Nephron (organoid): ENCODE measurements around the gene CPN2.

ENCODE experiments used
- H3K27ac Mint-ChIP-seq, 3 experiments: 2 replicates each; pipeline ENCODE4 v1.8.0; 2020; ENCODE audit warnings: mixed read lengths in 3 of 3, mild to moderate bottlenecking in 2 of 3, moderate library complexity in 1 of 3
- H3K27me3 Mint-ChIP-seq: 2 replicates; pipeline ENCODE4 v1.8.0; 2021; ENCODE audit warnings: low read depth, mild to moderate bottlenecking, moderate library complexity, mixed read lengths
- H3K36me3 Mint-ChIP-seq: 2 replicates; pipeline ENCODE4 v1.8.0; 2020; ENCODE audit warnings: low read depth, mixed read lengths
- H3K4me1 Mint-ChIP-seq: 2 replicates; pipeline ENCODE4 v1.8.0; 2020; ENCODE audit warnings: mixed read lengths
- H3K4me3 Mint-ChIP-seq, 3 experiments: 2 replicates each; pipeline ENCODE4 v1.8.0; 2020; ENCODE audit warnings: mild to moderate bottlenecking in 3 of 3, mixed read lengths in 3 of 3, moderate library complexity in 2 of 3
- H3K9me3 Mint-ChIP-seq: 2 replicates; pipeline ENCODE4 v1.8.0; 2020; ENCODE audit warnings: mixed read lengths
- TF ChIP-seq, protein P1 (sequence below), 3 experiments: fragments of 200-600 bp; sonication (generic); IDR thresholded peaks; one replicate each; pipeline ENCODE4 v1.5.0; 2021; ENCODE audit warnings: antibody characterized with exemption in 3 of 3; ENCODE audit not compliant: unreplicated experiment in 3 of 3

The CPN2 gene, protein sequence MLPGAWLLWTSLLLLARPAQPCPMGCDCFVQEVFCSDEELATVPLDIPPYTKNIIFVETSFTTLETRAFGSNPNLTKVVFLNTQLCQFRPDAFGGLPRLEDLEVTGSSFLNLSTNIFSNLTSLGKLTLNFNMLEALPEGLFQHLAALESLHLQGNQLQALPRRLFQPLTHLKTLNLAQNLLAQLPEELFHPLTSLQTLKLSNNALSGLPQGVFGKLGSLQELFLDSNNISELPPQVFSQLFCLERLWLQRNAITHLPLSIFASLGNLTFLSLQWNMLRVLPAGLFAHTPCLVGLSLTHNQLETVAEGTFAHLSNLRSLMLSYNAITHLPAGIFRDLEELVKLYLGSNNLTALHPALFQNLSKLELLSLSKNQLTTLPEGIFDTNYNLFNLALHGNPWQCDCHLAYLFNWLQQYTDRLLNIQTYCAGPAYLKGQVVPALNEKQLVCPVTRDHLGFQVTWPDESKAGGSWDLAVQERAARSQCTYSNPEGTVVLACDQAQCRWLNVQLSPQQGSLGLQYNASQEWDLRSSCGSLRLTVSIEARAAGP

DNA sequence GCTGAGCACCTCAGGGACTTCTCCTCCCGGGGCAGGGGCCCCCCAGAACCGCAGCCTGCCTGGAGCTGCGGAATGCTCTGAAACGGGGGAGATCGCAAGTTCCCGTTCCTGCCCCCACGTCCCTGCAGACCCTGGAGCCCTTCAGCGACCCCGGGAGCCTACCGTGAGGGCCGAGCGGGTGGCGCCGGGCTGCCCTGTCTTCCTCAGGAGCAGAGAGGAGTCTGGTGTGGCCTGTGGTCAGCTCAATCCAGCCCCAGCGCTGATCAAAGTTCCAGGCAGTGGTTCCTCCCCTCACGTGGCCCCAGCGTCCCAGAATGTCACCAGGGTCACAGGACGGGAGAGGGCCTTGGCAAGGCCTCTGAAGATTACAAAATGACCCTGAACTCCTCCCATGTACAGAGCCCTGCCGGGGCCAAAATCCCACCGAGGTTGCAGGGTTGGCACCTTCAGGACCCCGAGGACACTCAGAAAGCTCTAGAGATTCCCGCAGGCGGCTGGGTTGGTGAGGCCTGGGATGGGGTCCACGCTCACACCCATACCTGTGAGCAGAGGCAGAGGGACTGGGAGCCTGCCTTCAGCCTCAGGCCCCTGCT is at the start of gene CPN2:
Gene CPN2 (minus strand): TSS at position 249 of the 593 bp plus-strand sequence. CDS start 8,626 bp downstream, outside the sequence.
- Mint-ChIP-seq H3K27ac (no peak within 1 kb of the TSS), H3K36me3 (no peaks in the 10 kb centered on the region), H3K4me1 (peaks cover 5% of the 10 kb centered on the region), H3K27me3 (peaks cover 9% of the 10 kb centered on the region), H3K4me3 (no peak within 1 kb of the TSS), H3K9me3 (no peaks in the 10 kb centered on the region)
- TF ChIP-seq, protein P1, sequence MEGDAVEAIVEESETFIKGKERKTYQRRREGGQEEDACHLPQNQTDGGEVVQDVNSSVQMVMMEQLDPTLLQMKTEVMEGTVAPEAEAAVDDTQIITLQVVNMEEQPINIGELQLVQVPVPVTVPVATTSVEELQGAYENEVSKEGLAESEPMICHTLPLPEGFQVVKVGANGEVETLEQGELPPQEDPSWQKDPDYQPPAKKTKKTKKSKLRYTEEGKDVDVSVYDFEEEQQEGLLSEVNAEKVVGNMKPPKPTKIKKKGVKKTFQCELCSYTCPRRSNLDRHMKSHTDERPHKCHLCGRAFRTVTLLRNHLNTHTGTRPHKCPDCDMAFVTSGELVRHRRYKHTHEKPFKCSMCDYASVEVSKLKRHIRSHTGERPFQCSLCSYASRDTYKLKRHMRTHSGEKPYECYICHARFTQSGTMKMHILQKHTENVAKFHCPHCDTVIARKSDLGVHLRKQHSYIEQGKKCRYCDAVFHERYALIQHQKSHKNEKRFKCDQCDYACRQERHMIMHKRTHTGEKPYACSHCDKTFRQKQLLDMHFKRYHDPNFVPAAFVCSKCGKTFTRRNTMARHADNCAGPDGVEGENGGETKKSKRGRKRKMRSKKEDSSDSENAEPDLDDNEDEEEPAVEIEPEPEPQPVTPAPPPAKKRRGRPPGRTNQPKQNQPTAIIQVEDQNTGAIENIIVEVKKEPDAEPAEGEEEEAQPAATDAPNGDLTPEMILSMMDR (IDR thresholded peaks at IDR 0.05; ENCODE audit: unreplicated experiment in 3 of 3), result no peak

DNA sequence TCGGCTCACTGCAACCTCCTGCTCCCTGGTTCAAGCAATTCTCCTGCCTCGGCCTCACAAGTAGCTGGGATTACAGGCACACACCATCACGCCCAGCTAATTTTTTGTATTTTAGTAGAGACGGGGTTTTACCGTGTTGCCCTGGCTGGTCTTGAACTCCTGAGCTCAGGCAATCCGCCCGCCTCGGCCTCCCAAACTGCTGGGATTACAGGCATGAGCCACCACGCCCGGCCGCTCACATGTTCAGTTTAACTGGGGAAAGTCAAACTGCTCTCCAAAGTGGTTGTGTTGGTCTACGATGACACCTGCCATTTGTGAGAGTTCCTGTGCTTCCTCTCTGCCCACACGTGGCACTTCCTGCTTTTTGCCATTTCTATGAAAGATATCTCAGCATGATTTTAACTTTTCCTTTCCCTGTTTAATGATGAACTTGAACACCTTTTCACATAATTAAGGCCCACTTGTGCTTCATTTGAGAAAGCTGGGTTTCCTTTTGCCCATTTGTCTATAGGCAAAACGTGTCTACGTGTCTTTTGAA is 48.8 kb upstream of the CPN2 start:
- H3K4me3 Mint-ChIP-seq, result no peak overlapping the region
- no peak overlapping the region for H3K27ac Mint-ChIP-seq

DNA sequence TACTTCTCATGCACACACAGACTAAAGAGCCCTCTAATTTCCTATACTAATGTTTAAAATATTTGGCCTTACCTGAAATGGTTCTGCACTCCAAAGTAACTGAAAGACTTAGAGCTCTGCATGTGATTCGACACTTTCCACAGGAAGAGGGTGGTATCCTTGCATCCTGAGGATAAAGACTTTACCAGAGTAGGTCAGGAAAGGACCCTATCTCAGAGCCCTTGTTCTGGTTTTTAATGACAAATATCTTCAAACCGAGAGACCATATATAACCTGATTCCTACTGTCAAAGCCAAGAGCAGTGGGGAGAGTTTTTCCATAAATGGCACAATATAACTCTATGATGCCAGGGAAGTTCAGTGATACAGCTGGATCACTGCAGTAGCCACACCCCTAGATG is 48.0 kb upstream of the CPN2 start, which contains the start of gene GP5:
Gene GP5 (minus strand): TSS at position 101 of the 400 bp plus-strand sequence. CDS start 984 bp downstream, outside the sequence.
- TF ChIP-seq, protein P1 (IDR thresholded peaks at IDR 0.05; ENCODE audit: unreplicated experiment in 3 of 3), result no peak
- H3K36me3 Mint-ChIP-seq, result no peaks in the 10 kb centered on the region
- peak within 1 kb of the TSS in 1 of 3 experiments; percentile 27 for H3K27ac Mint-ChIP-seq
- no peaks in the 10 kb centered on the region for H3K9me3 Mint-ChIP-seq
- peaks cover 14% of the 10 kb centered on the region for H3K4me1 Mint-ChIP-seq
- no peaks in the 10 kb centered on the region for H3K27me3 Mint-ChIP-seq
- no peak within 1 kb of the TSS for H3K4me3 Mint-ChIP-seq

More for the DNA sequence above, 48.8 kb upstream of the CPN2 start:
- TF ChIP-seq, protein P1 (IDR thresholded peaks at IDR 0.05; ENCODE audit: unreplicated experiment in 3 of 3), result no peak
- Mint-ChIP-seq H3K36me3 (peaks cover 5% of the 10 kb centered on the region), H3K4me1 (peaks cover 14% of the 10 kb centered on the region), H3K27me3 (no peaks in the 10 kb centered on the region), H3K9me3 (no peaks in the 10 kb centered on the region)

DNA sequence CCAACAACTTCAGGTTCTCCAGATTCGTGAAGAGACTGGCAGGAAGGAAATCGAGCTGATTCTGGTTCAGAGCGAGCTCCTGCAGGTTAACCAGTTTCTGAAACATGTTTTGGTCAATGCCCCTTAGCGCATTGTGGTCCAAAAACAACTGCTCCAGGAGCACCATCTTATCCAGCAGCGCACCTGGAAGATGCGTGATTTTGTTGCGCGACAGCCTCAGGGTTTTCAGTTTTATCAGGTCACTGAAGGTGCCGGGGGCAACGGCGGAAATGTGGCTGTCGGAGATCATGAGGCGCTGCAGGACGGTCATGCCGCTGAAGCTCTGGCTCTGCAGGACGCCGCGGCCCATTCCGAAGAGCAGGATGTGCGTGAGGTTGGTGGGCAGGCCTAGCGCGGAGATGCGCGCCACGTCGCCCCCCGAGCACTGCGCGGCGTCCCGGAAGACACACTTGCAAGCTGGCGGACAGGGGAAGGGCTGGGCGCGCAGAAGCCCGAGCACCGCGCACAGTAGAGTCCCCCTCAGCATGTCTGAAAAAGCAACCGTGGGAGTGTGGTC is 46.7 kb upstream of the CPN2 start:
- no peak overlapping the region for H3K4me3 Mint-ChIP-seq
- TF ChIP-seq, protein P1 (IDR thresholded peaks at IDR 0.05; ENCODE audit: unreplicated experiment in 3 of 3), result no peak
- H3K27me3 Mint-ChIP-seq, result peaks cover under 1% of the 10 kb centered on the region
- H3K4me1 Mint-ChIP-seq, result peaks cover 14% of the 10 kb centered on the region
- no peaks in the 10 kb centered on the region for H3K36me3 Mint-ChIP-seq
- H3K27ac Mint-ChIP-seq, result no peak overlapping the region
- H3K9me3 Mint-ChIP-seq, result peaks cover under 1% of the 10 kb centered on the region

DNA sequence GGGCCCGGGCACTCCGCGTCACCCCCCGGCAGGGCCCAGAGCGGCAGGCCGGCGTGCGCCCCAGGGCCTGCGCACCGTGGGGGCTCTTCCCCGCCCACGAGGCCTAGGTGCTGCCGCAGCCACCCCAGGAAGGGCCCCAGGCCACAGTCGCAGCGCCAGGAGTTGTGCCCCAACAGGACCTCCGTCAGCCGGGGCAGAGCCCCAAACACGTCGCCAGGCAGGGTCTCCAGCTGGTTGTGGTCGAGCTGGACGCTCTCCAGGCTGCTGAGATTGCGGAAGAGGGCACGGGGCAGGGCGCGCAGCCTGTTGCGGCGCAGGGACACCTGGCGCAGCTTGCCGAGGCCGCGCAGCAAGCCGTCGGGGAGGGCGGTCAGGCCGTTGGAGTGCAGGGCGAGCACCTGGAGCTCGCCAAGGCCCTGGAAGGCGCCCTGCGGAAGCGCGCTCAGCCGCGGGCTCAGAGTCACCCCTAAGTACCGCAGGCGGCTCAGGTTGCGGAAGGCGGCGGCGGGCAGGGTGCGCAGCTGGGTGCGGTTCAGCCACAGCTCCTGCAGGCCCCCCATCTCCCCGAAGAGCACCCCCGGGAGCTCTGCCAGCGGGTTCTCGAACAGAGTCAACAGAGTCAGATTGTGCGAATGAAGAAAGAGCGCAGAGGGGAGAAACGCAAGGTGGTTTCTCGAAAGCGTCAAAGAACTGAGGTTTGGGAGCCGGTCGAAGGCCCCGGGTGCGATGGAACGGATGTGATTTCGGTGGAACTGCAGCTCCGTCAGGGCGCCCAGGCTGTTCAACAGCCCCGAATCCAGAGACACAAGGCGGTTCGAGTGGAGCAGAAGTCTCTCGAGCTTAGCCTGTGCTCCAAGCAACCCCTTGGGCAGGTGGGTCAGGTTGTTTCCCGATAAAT is 46.0 kb upstream of the CPN2 start:
- Mint-ChIP-seq H3K4me3 (no peak overlapping the region), H3K27me3 (peaks cover 5% of the 10 kb centered on the region), H3K9me3 (peaks cover 2% of the 10 kb centered on the region), H3K36me3 (no peaks in the 10 kb centered on the region), H3K4me1 (peaks cover 14% of the 10 kb centered on the region), H3K27ac (no peak overlapping the region)
- TF ChIP-seq, protein P1 (IDR thresholded peaks at IDR 0.05; ENCODE audit: unreplicated experiment in 3 of 3), result no peak
